ENCODE measurements around the gene CPXM1. TPM values are rescaled to one million over a fixed set of nuclear protein-coding genes. Genes with fewer than 3 reads are reported as not detected.

The CPXM1 gene
- total and polyA plus RNA-seq, 10 of the 15 experiments (the other 5 are each of a cell fraction or from before 2014, with no cell fraction given), result 0.22 to 3.9 (median 0.63) TPM; not detected in 2

- no TSS peak for BruUV-seq (replicated peaks)
- Histone ChIP-seq H3K9me3 (replicated peaks; ENCODE audit: control insufficient read depth, insufficient read depth, low read length) (peaks cover 9% of the 10 kb centered on the region), H3K27me3 (replicated peaks in 1 of 2; ENCODE audit: control insufficient read depth in 2 of 2, insufficient read depth in 2 of 2, low read length in 1 of 2) (no peaks in the 10 kb centered on the region; a peak in 1 of 4 replicates), H3K9ac (ENCODE audit: control insufficient read depth, insufficient read depth, low read length) (no peak overlapping the region), H3K27ac (ENCODE audit: control insufficient read depth, insufficient read depth) (no peak overlapping the region), H3K4me1 (ENCODE audit: control insufficient read depth, insufficient read depth, low read length) (peaks cover 13% of the 10 kb centered on the region), H3K4me2 (ENCODE audit: control insufficient read depth, insufficient read depth) (no peak overlapping the region), H3K36me3 (ENCODE audit: control insufficient read depth in 2 of 2, insufficient read depth in 2 of 2, low read length in 1 of 2) (no peaks in the 10 kb centered on the region), H3K79me2 (ENCODE audit: control insufficient read depth, insufficient read depth, low read length) (no peaks in the 10 kb centered on the region), H3K4me3 (no peak overlapping the region), H2AFZ (ENCODE audit: control insufficient read depth, low read depth, low read length) (no peak overlapping the region), H4K20me1 (ENCODE audit: control insufficient read depth, insufficient read depth) (no peaks in the 10 kb centered on the region)
- ATAC-seq (no peak), DNase-seq (ENCODE audit: low read depth, low spot score) (no peak), FAIRE-seq (no peak)
- SMC1A ChIA-PET (ENCODE audit: uncharacterized antibody, unreplicated experiment), result no interaction called here
- CTCF ChIA-PET, result interaction anchor here (0.6 to 0.7 kb wide), 2 partner anchors 16 to 434 kb away, joined by 3 to 4 read pairs; partner anchors contain the start of gene ITPA
- in situ Hi-C loops (cut with MboI), result no loop called here
- WGBS (ENCODE audit: insufficient coverage, insufficient replicate concordance, low lambda C conversion rate, missing lambda C conversion rate), result 72% methylated on average over 3 of the region's 3 CpGs
- intact Hi-C loops (cut with micrococcal nuclease; ENCODE audit: unreplicated experiment), result no loop called here
- POLR2A ChIA-PET, result no interaction called here
- RAD21 ChIA-PET (ENCODE audit: unreplicated experiment), result no interaction called here
- TF ChIP-seq MEF2B (IDR thresholded peaks at IDR 0.05; ENCODE audit: partially characterized antibody, poor library complexity, severe bottlenecking) (no peak), IRF3 (IDR thresholded peaks at IDR 0.05) (no peak), ZZZ3 (IDR thresholded peaks at IDR 0.05; ENCODE audit: control insufficient read depth, insufficient read length, low read depth) (no peak), BCL11A (IDR thresholded peaks at IDR 0.05; ENCODE audit: low read depth, low read length) (no peak), ZNF622 (IDR thresholded peaks at IDR 0.05) (no peak), CREB1 (IDR thresholded peaks at IDR 0.05; ENCODE audit: low read depth) (no peak), ZNF687 (IDR thresholded peaks at IDR 0.05) (no peak), SMAD1 (IDR thresholded peaks at IDR 0.05; ENCODE audit: low read depth, partially characterized antibody) (no peak), PML (IDR thresholded peaks at IDR 0.05; ENCODE audit: low read length) (no peak), CEBPZ (IDR thresholded peaks at IDR 0.05; ENCODE audit: low read depth, low read length) (no peak), RFX5 (IDR thresholded peaks at IDR 0.05; ENCODE audit: low read depth, low read length) (no peak), FOS (IDR thresholded peaks at IDR 0.05; ENCODE audit: borderline replicate concordance, extremely low read depth, insufficient read length) (no peak)
Observed at GRCh38 chr20:2775139-2775538, 25.3 kb downstream of the CPXM1 start.
